ENCODE results near the gene TPSD1.
"Not testable (repeated sequence)": the region's sequence is repeated elsewhere in the genome, so short reads cannot be mapped to it uniquely, and the experiment has no call there.

Gene TPSD1

DNA sequence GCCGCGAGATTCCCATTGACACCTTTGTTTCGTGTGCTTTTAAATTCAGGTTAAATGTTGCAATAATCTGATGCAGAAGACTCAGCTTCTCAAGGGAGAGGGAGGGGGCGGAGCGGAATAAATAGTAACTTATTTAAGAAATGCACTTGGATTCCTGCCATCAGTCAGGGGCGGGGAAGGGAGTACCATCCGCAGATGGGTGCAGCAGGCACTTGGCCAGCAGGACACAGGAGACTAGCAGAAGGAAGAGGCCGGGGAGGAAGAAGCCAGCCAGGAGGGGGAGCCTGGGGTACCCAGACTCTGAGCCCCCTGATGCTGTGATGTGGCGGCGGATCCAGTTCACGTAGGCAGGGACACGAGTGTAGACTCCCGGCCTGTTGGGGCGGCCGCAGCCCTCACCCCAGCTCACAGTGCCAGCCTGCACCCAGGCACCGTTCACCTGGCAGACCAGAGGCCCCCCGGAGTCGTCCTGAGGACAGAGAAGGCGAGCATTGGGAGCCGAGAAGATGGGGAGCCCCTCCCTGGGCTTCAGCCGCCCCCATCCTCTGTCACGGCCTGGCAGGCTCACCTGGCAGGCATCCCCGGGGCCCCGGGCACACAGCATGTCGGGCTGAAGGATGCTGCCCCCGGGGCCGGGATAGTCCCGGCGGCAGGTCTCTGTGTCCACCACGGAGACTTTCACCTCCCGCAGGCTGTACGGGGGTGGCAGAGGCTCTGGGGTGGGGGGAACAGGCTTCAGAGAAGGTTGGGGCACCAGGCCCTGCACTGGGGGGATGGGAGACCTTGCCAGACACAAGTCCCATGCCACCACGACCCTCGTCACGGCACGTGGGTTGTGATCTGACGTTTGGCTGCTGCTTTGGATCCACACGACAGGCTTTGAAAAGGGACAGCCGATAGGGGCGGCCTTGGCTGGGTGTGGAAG lies 34.0 kb upstream of the TPSD1 start:
- DNase-seq, result no peak

DNA sequence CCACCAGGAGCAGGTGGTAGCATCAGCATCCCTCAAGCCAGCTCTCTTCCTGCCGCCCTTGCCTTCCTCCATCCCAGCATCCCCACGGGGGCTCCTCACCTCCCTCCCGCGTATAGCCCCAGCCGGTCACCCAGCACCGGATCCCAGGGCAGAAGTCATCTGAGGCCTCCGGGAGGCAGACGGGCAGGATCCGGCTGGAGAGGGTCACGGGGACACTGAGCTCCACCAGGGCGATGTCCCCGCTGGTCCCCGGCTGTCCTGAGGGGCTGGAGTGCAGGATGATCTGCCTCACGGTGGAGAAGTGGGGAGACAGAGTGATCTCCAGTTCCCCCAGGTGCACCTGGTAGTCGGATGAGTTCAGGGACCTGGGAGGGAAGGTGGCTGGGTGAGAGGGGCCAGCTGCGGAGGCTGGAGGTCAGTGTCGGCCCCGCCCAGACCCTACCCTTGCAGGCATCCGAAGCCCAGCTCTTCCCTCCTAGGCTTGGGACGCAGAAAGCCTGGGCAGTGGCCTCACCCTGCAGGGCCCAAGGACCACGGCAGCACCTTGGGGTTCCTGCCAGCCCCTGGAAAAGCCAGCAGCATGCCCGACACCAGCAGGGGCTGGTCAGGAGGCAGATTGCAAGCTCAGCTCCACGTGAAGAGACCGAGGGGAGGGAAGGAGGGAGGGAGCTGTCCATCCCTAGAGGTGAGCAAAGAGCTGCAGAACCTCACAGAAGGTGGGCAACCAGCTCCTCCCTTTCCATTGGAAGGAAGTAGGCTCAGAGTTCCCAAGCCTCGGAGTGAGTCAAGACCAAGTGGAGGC lies 33.1 kb upstream of the TPSD1 start:
- DNase-seq, result no peak

DNA sequence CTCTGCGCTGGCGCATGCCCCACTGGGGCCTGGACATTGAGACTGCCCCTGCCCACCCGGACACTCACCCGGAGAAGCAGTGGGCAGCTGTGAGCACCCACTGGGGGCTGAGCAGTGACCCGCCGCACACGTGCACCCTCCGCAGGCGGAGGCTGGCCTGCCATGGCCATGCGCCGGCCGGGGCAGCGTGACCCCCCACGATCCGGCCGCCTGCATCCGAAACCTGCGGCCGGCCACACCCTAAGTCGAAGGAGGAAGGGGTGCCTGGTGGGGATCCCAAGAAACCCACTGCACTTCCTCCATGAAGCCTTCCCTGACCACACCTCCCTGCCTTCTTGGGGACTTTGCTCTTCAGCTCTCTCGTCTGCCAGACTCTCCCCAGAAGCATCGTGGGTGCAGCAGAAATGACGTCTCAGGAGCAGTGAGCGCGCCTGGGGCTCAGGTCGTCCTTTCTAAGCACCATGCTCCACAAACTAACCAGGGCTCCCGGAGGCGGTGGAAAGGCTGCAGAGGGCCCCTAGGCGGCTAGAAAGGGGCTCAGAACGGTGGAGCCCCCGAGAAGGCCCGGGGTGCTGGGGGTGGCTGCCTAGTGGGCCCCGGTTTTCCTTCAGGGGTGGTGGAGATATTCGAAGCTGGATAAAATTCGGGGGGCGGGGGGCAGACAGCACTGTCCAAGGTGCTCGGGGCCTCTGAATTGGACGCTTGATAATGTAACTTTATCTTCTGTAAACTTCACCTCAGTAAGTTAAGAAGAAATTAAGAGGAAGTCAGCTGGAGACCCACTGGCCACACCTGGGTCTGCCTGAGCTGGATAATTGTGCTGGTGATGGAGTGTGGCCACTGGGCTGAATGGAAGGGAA lies 32.3 kb upstream of the TPSD1 start:
- DNase-seq, result no peak

GRCh38 chr16:1224558-1224957 lies 31.3 kb upstream of the TPSD1 start:
- DNase-seq, result no peak

- DNase-seq, result no peak
Observed at GRCh38 chr16:1225051-1225451, 30.8 kb upstream of the TPSD1 start, which contains the start of gene TPSG1. TPSG1 (minus strand) TSS chr16:1225268; CDS start chr16:1225252, 16 bp downstream.

DNA sequence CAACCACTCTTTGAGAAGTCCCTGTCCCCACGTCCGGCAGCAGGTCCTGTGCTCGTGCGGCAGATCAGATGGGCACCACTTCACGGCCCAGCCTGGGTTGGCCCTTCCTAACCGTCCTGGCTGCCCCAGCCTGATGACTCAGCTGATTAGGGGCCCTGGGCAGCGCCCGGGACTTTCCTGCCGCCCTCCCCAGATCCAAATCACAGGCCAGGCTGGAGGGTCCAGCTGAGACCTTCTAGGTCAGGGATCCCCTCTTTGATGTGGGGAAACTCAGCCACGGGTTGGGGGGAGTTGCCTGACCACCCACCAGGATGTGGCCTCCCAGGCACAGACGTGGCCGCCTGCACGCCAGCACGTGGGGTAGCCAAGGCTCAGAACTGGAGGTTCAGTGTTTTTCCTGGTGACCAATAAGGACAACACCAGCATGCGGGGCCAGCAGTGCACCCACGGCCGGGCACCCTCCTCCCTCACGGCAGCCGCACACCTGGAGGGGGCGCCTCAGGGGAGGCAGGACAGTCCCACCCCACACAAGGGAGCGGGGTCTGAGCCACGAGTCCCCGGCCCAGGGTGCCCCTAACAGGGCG lies 30.0 kb upstream of the TPSD1 start:
- not testable (repeated sequence) for DNase-seq

DNA sequence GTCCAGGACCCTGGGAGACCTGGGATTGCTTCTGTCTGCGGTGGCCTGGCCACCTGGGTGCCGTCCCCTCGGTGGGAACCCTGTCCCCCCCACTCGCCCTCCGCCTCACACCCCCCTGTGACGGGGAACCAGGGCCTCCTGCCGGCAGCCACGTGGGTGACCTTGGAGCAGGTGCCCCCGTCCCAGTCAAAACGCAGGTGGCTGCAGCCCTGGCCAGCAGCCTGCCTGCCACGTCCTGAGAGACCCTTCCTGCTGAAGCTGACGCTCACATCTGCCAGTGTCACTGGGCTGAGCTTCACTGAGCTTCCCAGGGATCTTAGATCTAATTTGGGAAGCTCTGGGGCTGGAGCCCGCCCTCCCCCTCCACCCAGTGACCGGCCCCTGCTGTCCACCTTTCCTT lies 29.2 kb upstream of the TPSD1 start:
- DNase-seq, result not testable (repeated sequence)

GRCh38 chr16:1228227-1228626 lies 27.6 kb upstream of the TPSD1 start:
- not testable (repeated sequence) for DNase-seq

GRCh38 chr16:1229476-1229875 lies 26.4 kb upstream of the TPSD1 start:
- DNase-seq, result not testable (repeated sequence)

GRCh38 chr16:1230084-1230470 lies 25.8 kb upstream of the TPSD1 start, which contains the start of gene TPSB2:
TPSB2 (minus strand) TSS chr16:1230184; CDS start chr16:1229951, 233 bp downstream.
- not testable (repeated sequence) for DNase-seq

DNA sequence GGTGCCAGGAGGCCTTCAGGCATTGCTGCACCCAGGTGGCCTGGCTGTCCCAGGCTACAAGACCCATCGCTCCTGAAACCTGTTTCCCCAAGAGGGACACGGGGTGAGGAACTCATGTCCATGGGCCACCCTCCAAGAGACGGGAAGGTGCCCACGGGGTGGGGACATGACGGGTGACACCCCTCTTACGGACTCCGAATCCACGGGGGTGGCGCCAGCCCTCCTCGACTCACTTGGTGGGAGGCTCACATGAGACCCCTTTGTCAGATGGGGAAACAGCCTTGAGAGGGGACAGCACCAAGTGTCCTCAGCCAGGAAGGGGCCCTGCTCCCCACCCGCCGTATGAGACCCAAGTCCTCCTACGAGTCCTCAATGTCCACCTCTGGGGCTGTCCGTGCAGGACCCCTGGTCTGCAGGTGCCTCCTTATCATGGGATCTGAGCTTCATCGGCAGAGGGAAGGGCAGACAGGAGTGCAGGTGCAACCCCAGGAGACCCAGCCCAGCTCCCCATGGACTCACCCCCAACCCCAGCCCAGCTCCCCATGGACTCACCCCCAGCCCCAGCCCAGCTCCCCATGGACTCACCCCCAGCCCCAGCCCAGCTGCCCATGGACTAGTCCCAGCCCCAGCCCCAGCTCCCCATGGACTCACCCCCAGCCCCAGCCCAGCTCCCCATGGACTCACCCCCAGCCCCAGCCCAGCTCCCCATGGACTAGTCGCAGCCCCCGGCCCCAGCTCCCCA lies 25.2 kb upstream of the TPSD1 start:
- not testable (repeated sequence) for DNase-seq

- not testable (repeated sequence) for DNase-seq
Observed at GRCh38 chr16:1231301-1231700, 24.6 kb upstream of the TPSD1 start.

DNA sequence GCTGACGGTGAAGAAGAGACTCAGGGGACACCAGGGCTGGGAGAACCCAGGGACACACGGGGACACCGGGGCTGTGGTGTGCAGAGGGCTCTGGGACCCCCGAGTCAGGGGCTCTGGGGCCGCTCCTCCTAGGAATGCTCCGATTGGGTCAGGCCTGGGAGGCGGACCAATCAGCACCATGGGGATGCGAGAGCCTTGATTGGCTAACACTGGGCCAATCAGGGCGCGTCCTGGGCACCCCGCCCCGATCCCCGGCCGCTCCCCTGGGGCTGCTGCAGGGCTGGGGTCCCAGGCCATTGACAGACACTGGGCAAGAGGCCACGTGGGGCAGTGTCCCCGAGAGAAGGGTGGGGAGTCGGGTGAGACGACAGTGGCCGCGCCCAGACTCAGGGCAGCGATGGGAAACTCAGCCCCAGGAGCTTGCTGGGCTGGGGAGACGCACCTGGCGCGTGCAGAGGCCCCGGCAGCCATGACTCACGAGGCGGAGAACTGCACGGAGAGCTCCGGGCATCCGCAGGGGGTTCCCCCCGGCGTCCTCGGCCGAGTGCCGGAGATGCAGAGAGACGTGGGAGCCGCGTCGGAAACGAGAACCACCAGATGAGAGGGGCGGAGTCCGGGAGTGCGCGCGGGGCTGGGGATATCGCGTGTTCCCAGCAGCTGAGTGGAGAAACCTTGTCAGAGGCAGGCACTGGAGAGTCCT lies 23.7 kb upstream of the TPSD1 start:
- not testable (repeated sequence) for DNase-seq

DNA sequence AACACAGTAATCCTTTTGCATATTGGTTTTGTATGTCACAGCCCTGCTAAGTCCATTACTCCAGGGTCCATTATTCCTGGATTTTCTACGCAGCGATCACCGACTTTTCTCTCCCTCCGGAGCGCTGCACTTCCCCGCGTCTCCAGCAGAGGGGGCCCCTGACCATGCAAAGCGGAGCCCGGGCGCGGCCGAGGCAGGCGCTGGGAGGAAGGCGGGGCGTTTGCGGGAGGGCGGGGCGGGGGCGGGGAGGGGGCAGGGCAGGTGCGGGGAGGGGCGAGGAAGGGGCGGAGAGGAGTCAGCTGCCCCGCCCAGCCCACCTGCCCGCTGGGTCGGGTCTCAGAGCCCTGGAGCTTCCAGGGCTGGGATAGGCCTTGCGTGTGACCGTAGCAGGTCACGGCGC lies 19.2 kb upstream of the TPSD1 start:
- DNase-seq, result not testable (repeated sequence)

GRCh38 chr16:1237990-1238389 lies 17.9 kb upstream of the TPSD1 start:
- DNase-seq, result no peak

DNA sequence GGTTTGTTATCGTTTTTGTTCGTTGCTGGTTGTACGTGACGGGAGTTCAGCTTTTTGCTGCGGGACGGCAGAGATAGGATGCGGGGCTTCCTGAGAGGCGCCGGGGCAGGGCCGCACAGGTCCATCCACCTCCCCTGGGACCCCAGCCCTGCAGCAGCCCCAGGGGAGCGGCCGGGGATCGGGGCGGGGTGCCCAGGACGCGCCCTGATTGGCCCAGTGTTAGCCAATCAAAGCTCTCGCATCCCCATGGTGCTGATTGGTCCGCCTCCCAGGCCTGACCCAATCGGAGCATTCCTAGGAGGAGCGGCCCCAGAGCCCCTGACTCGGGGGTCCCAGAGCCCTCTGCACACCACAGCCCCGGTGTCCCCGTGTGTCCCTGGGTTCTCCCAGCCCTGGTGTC lies 17.0 kb upstream of the TPSD1 start:
- not testable (repeated sequence) for DNase-seq

DNA sequence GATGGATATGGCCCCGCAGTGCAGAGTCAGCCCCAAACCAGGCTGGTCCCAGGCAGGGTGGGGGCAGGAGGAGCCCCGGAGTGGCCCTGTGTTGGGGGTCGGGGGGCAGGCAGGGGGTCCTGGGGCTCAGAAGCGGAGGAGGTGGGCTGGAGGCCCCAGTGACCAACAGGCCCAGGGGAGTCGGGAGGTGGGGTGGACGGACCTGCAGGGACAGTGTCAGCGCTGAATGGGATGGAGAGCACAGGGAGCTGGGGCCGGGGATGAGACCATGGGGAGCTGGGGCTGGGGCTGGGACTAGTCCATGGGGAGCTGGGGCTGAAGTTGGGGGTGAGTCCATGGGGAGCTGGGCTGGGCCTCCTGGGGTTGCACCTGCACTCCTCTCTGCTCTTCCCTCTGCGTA lies 16.3 kb upstream of the TPSD1 start:
- DNase-seq, result not testable (repeated sequence)

GRCh38 chr16:1240436-1240835 lies 15.4 kb upstream of the TPSD1 start, which contains the start of gene TPSAB1:
TPSAB1 (plus strand) TSS chr16:1240705; CDS start chr16:1240939, 234 bp downstream.
- not testable (repeated sequence) for DNase-seq

DNA sequence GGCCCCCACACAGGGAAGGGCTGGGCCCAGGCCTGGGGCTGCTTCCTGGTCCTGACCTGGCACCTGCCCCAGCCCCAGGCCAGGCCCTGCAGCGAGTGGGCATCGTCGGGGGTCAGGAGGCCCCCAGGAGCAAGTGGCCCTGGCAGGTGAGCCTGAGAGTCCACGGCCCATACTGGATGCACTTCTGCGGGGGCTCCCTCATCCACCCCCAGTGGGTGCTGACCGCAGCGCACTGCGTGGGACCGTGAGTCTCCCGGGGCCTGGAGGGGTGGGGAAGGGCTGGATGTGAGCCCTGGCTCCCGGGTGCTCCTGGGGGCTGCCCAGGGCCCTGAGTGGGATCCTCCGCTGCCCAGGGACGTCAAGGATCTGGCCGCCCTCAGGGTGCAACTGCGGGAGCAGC lies 14.8 kb upstream of the TPSD1 start:
- DNase-seq, result not testable (repeated sequence)

DNA sequence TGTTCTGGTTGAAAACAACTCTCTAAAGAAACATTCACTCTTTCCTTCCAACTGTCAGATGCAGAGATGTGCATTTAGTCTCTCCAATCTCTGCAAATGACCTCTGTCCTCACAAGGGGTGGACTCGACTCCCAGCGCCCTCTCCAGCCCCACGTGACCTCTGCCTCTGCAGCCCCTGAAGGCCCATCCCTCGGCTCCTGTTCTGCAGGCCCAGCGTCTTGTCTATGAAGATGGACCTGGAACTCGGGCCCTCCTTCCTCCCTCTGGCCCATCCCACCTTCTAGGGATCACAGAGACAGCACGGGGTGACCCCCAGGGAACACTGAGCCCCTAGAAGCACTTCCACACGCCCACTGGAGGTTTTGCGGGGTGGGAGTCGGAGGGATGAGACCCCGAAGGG lies 12.5 kb upstream of the TPSD1 start:
- DNase-seq, result not testable (repeated sequence)
